Measurements from ENCODE around the gene MRPS2.
A peak's percentile ranks its signal among the peaks of the same experiment; 100 is the strongest.
"Not testable (repeated sequence)": the region's sequence is repeated elsewhere in the genome, so short reads cannot be mapped to it uniquely, and the experiment has no call there.

The MRPS2 gene

DNA sequence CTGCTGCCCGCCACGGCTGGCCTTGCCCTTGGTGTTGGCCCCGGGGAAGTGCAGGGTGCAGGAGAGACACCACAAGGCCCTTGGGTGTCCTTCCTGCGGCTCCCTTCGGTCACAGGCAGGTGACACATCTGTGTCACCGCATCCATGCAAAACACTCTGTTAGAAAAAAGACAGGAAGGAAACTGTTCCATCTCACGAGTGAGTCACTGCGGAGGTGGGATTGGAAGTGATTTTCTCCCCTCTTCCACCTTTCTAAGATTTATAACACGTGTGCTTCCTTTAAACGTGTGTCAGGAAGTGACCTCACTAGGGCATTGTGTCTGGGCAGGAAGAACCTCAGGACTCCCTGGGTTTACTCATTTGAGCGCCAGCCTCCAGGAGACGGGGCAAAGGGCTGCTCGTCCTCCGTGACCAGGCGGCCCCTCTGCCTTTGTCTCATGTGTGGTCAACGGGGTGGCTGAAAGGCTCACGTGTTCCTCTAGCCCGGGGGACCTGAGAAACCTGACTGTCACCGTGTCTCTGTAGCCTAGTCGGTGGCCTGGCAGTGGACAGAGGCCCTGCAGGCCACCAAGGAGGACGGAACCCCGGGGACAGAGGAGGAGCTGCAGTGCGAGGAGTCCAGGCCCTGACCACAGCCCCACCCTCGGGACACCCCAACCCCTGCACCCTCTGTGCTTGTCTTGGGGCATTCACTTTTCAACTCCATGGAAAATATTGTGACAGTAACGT, 15.8 kb downstream of the MRPS2 start:
- no peak for DNase-seq

GRCh38 chr9:135517407-135517822, 16.9 kb downstream of the MRPS2 start:
- DNase-seq, result no peak

- no peak for DNase-seq
Measured at GRCh38 chr9:135519179-135519971, 18.9 kb downstream of the MRPS2 start.

- DNase-seq, result peak; percentile 11
Measured at GRCh38 chr9:135520916-135521607, 20.6 kb downstream of the MRPS2 start, which contains the start of gene LCN1. LCN1 (plus strand) TSS chr9:135521440; CDS start chr9:135521498, 58 bp downstream.

DNA sequence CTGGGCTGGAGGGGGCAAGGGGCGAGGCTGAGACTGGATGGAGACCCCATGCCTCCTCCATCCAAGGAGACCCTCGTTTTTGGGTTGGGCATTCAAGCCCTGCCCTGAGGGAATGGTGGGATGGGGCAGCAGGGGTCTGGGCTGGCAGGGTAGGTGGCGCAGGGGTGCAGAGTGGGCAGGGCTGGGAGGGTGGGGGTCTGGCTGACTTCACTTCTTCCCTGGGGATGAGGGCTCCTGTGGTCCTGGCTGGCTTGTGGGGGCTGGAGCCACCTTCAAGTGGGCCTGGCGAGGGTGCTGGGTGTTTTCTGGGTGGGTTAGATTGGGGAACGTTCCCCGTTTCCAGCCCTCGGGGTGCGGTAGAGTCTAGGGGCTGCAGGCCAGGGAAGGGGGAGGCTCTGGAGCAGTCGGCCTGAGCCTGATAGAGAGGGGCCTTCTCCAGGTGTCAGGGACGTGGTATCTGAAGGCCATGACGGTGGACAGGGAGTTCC, 21.2 kb downstream of the MRPS2 start:
- DNase-seq, result peak; percentile 10

DNA sequence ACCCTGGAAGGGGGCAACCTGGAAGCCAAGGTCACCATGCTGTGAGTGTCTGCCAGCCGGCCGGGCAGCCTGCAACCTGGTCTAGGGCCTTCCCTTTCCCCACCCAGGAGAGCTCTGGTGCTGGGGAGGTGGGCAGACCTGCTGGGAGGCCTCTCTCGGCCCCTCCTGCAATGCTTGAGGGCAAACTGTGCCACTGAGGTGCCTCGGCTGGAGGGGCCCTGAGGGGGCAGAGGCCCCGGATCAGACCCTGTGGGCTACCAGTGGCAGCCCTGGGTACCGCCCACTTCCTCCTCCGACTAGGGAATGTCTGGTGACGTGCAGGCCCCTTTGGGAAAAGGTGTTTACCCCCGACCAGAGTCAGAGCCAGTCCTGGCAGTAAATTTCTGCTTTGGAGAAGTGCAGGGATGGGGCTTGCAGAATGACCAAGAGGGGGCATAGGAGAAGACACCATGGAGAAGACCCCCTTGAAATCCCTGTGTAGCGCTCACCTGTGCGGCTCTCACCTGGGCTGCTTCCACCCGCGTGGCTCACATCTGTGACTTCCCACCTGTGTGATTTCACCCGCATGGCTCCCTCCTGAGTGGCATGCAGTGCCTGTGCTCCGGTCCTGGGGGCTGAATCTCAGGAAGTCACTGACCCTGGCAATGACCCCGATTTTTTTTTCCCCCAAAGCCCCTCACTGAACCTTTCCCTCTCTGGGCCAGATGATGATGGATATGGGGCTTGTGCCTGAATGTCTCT, 21.8 kb downstream of the MRPS2 start:
- no peak for DNase-seq

GRCh38 chr9:135522931-135523330, 22.4 kb downstream of the MRPS2 start:
- DNase-seq, result peak; percentile 10

GRCh38 chr9:135523521-135524129, 23.1 kb downstream of the MRPS2 start:
- DNase-seq, result no peak

- no peak for DNase-seq
Measured at GRCh38 chr9:135524130-135524861, 23.8 kb downstream of the MRPS2 start.

GRCh38 chr9:135525241-135526088, 25.0 kb downstream of the MRPS2 start:
- DNase-seq, result no peak

DNA sequence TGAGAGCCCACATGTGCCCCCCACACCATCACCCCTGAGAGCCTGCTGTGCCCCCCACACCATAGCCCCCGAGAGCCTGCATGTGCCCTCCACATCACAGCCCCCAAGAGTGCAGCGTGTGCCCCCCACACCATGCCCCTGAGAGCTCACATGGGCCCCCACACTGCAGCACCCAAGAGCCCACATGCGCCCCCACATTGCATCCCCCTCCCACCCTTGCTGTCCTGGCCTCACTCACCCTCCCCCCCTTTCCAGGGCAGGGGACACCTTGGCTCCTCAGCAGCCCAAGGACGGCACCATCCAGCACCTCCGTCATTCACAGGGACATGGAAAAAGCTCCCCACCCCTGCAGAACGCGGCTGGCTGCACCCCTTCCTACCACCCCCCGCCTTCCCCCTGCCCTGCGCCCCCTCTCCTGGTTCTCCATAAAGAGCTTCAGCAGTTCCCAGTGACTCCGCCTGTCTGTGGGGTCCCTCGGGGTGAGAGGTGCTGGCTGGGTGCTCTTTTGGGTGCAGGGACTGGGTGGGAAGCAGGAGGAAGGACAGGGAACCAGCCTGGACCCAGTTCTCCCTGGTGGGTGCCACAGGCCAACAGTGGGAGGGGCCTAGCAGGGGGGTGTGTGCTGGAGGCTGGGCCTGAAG, 25.7 kb downstream of the MRPS2 start:
- peak; percentile 12 for DNase-seq

GRCh38 chr9:135526730-135527571, 26.5 kb downstream of the MRPS2 start:
- peak; percentile 16 for DNase-seq

DNA sequence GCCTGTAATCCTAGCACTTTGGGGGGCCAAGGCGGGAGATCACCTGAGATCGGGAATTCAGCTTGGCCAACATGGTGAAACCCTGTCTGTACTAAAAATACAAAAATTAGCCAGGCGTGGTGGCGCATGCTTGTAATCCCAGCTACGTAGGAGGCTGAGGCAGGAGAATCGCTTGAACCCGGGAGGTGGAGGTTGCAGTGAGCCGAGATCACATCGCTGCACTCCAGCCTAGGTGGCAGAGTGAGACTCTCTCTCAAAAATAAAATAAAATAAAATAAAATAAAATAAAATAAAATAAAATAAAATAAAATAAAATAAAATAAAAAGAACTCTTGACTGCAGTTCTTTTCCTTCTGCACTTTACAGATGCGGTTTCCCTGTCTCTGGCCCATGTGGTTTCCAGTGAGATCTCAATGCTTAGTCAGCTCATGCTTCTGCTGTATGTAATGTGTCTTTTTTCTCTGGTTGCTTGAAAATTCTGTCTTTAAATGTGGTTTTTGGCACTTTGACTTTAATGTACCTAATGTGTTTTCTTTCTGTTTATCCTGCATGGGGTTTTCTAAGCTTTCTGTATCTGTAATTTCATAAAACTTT, 28.5 kb downstream of the MRPS2 start:
- not testable (repeated sequence) for DNase-seq

DNA sequence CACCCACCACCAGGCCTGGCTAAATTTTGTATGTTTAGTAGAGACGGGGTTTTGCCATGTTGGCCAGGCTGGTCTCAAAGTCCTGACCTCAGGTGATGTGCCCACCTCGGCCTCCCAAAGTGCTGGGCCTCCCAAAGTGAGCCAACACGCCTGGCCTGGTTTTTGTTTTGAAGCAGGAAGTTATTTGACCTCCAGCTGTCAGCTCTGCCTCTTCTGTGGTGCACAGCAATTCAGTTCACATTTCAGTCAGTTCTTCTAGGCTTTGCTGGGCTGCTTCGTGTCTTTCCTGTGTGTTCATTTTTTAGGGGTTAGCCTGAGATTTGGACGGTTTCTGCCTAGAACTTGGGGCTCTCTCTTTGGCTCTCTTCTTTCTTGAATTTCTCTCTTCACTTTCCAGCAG, 29.7 kb downstream of the MRPS2 start:
- no peak for DNase-seq

GRCh38 chr9:135531096-135531495, 30.6 kb downstream of the MRPS2 start:
- no peak for DNase-seq

DNA sequence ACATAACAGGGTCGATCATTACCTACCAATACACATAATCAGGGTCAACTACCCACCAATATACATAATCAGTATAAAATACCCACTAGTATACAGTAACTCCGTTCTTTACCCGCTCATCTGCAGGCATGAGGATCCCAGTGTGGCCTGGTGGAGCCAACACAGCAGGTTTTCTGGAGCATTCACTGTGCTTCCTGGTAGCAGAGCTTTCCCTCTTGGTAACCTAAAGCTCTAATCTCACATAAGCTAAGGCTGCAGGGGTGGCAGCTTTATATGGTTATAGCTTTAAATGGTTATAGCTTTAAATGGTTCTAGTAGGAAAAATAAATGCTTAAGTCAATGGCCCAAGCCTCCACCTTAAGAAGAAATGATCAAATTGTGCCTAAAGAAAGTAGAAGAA, 32.6 kb downstream of the MRPS2 start:
- peak; percentile 17 for DNase-seq

DNA sequence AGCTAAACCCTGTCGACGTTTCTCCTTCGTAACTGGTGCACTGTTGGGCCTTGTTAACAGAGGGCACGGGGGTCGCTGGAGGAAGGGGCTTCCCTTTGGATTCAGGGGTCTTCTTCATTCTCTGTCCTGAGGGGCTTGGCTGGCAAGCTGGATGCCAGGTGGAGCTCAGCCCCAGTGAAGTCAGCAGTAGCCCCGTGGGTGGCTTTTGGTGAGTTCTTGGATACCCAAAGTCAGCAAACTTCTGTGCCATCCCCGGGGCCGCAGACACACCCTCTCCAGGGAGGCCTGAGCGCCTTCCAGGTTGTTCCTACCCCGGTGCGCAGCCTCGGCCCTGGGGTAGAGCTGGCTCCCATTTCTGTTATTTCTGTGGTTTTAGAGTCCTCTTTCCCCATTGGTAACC, 33.2 kb downstream of the MRPS2 start:
- DNase-seq, result no peak

DNA sequence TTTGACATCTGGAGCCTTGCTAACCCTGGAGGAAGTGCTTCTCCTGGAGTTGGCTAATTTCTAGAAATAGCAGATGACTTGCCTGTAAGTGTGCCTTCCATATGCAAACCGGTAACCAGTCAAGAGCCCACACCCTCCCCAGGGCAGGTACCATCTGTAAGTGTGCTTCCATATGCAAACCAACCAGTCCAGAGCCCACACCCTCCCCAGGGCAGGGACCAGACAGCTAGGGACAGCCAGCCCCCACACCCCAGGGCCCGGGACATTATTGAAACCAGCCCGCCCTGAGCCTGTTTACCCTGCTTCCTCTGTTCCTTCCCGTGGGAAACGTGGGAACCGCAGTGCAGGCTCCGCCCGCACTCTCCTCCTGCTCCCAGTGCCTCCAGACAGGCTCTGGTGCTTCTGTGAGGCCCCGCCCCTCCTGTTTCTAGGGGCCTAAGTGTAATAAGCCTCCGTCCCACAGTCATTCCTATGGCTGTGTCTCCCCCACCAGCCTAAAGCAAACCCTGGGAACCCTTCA, 33.8 kb downstream of the MRPS2 start:
- not testable (repeated sequence) for DNase-seq

All from femur (tissue), 1 donor.